Activated T-helper 1 cell treated with anti-CD3 and anti-CD28 coated beads, Interleukin-12 subunit alpha, Interleukin-12 subunit beta, Interleukin-2, Interleukin-4 antibody, amounts not matched to agents 30 ng/mL and 10 ng/mL and 1 ng/mL, durations not matched to agents 14 hours and 24 hours and 36 hours (primary cell): ENCODE measurements around the gene ORC3. TPM values are rescaled to one million over a fixed set of nuclear protein-coding genes. Genes with fewer than 3 reads are reported as not detected.

Experiments
- DNase-seq: peaks from one replicate; pipeline ENCODE4 v3.0.0; 2021; ENCODE audit warnings: low spot score
- H3K27ac Mint-ChIP-seq: one replicate; pipeline ENCODE4 v1.8.0; 2021; ENCODE audit warnings: mild to moderate bottlenecking, mixed read lengths
- H3K27me3 Mint-ChIP-seq: one replicate; pipeline ENCODE4 v1.8.0; 2022; ENCODE audit warnings: mild to moderate bottlenecking, moderate library complexity, mixed read lengths; ENCODE audit not compliant: insufficient read depth
- H3K36me3 Mint-ChIP-seq: one replicate; pipeline ENCODE4 v1.8.0; 2021; ENCODE audit warnings: low read depth, mixed read lengths
- H3K4me1 Mint-ChIP-seq: one replicate; pipeline ENCODE4 v1.8.0; 2021; ENCODE audit warnings: low read depth, mixed read lengths
- H3K4me3 Mint-ChIP-seq: one replicate; pipeline ENCODE4 v1.8.0; 2021; ENCODE audit warnings: mild to moderate bottlenecking, moderate library complexity, mixed read lengths
- H3K9me3 Mint-ChIP-seq: one replicate; pipeline ENCODE4 v1.8.0; 2021; ENCODE audit warnings: mixed read lengths
- intact Hi-C: fragments of 100-400 bp; cut with micrococcal nuclease; formaldehyde crosslinking; loops from one replicate; pipeline ENCODE4 v1.15.1; 2024
- total RNA-seq: library from RNA; stranded (reverse); gene quantifications from 2 replicates; pipeline ENCODE4 v1.2.3, GENCODE V29; 2022

Gene ORC3
- total RNA-seq, 1 donor from 2014 or later: 34.7 TPM

GRCh38 chr6:87617405-87617804 lies 27.5 kb downstream of the ORC3 start:
- Mint-ChIP-seq H3K36me3 (peaks cover 31% of the 10 kb centered on the region), H3K9me3 (no peaks in the 10 kb centered on the region), H3K27me3 (no peaks in the 10 kb centered on the region), H3K4me1 (peaks cover 7% of the 10 kb centered on the region), H3K27ac (no peak overlapping the region), H3K4me3 (no peak overlapping the region)
- intact Hi-C loops: no loop called here
- no peak for DNase-seq

GRCh38 chr6:87618531-87618930 lies 28.6 kb downstream of the ORC3 start:
- no peaks in the 10 kb centered on the region for H3K27me3 Mint-ChIP-seq
- H3K36me3 Mint-ChIP-seq: peaks cover 30% of the 10 kb centered on the region
- H3K4me3 Mint-ChIP-seq: no peak overlapping the region
- H3K9me3 Mint-ChIP-seq: no peaks in the 10 kb centered on the region
- intact Hi-C loops: no loop called here
- peaks cover 17% of the 10 kb centered on the region for H3K4me1 Mint-ChIP-seq
- no peak overlapping the region for H3K27ac Mint-ChIP-seq
- no peak for DNase-seq

DNA sequence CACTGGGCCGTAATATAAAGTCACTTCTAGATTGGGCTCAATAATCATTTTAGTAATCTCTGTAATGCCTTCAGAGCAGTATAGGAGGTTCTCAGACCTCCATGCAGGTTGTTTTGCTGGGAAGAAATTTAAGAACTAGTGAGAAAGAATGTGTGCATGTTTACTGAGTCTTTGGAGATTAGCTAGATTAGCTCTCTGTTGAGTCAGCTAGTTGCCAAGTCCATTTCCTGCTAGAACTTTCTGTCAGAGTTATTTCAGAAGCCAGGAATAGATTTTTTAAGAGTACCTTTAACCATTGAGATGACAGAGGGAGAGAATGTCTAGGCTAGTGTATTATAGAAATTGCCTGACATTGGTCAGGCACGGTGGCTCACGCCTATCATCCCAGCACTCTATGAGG lies 33.3 kb downstream of the ORC3 start:
- Mint-ChIP-seq H3K4me1 (peaks cover 18% of the 10 kb centered on the region), H3K27me3 (no peaks in the 10 kb centered on the region), H3K27ac (no peak overlapping the region), H3K9me3 (no peaks in the 10 kb centered on the region), H3K4me3 (no peak overlapping the region), H3K36me3 (peaks cover 32% of the 10 kb centered on the region)
- no peak for DNase-seq
- intact Hi-C loops: no loop called here

DNA sequence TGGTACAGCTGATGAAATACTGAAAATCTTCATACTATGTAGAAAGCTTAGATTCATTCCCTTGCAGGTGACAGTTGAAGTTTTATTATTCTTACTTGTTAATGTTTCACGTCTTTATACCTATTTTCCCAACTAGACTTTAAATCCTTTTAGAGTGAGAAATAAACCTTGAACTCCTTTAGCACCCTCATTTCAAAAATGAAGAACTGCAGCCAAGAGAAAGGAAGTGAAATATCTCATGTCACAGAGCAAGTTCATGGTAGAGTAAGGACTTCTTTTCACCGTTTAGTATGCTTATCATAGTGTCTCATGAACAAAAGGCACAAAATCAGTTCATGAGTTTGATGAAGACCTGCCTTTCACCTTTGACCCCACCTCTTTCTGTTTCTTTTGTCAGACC lies 38.5 kb downstream of the ORC3 start:
- Mint-ChIP-seq H3K27me3 (no peaks in the 10 kb centered on the region), H3K4me1 (peaks cover 2% of the 10 kb centered on the region), H3K36me3 (peaks cover 40% of the 10 kb centered on the region), H3K27ac (no peak overlapping the region), H3K4me3 (no peak overlapping the region), H3K9me3 (no peaks in the 10 kb centered on the region)
- DNase-seq: no peak
- intact Hi-C loops: no loop called here

- H3K36me3 Mint-ChIP-seq: peaks cover 40% of the 10 kb centered on the region
- H3K4me3 Mint-ChIP-seq: no peak overlapping the region
- intact Hi-C loops: no loop called here
- no peaks in the 10 kb centered on the region for H3K27me3 Mint-ChIP-seq
- DNase-seq: no peak
- no peak overlapping the region for H3K27ac Mint-ChIP-seq
- H3K4me1 Mint-ChIP-seq: no peaks in the 10 kb centered on the region
- H3K9me3 Mint-ChIP-seq: no peaks in the 10 kb centered on the region
These were observed 38.9 kb downstream of the ORC3 start for GRCh38 chr6:87628881-87629280.

- Mint-ChIP-seq H3K4me3 (no peak overlapping the region), H3K4me1 (no peaks in the 10 kb centered on the region), H3K27ac (no peak overlapping the region), H3K27me3 (no peaks in the 10 kb centered on the region), H3K36me3 (peaks cover 33% of the 10 kb centered on the region), H3K9me3 (no peaks in the 10 kb centered on the region)
- no peak for DNase-seq
- intact Hi-C loops: no loop called here
These were observed 40.8 kb downstream of the ORC3 start for GRCh38 chr6:87630746-87631145.

- Mint-ChIP-seq H3K4me1 (no peaks in the 10 kb centered on the region), H3K27me3 (no peaks in the 10 kb centered on the region), H3K4me3 (no peak overlapping the region), H3K27ac (no peak overlapping the region), H3K9me3 (no peaks in the 10 kb centered on the region), H3K36me3 (peaks cover 42% of the 10 kb centered on the region)
- DNase-seq: no peak
- intact Hi-C loops: no loop called here
These were observed 43.9 kb downstream of the ORC3 start for GRCh38 chr6:87633851-87634250.

DNA sequence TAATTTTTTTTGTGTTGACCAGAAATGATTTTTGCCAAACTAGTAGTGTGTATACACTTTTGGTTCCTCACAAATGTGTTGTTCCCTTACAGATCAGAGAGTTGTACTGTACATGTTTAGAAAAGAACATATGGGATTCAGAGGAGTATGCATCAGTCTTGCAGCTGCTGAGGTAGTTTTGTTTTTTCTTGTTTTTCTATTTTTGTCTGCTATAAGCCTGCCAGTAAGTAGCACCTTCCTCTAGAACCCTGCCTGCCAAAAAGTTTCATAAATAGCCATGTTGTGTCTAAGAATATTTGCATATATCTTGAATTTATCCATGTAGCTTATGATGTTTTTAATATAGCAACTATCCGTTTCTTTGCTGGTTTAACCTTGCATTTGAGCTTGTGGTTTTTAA lies 46.4 kb downstream of the ORC3 start:
- H3K4me1 Mint-ChIP-seq: peaks cover 8% of the 10 kb centered on the region
- no peak for DNase-seq
- no peaks in the 10 kb centered on the region for H3K27me3 Mint-ChIP-seq
- H3K9me3 Mint-ChIP-seq: no peaks in the 10 kb centered on the region
- no peak overlapping the region for H3K4me3 Mint-ChIP-seq
- H3K36me3 Mint-ChIP-seq: peaks cover 36% of the 10 kb centered on the region
- intact Hi-C loops: no loop called here
- no peak overlapping the region for H3K27ac Mint-ChIP-seq

GRCh38 chr6:87637106-87637505 lies 47.2 kb downstream of the ORC3 start:
- no peak overlapping the region for H3K4me3 Mint-ChIP-seq

GRCh38 chr6:87639373-87639772 lies 49.4 kb downstream of the ORC3 start:
- Mint-ChIP-seq H3K36me3 (peaks cover 26% of the 10 kb centered on the region), H3K4me3 (no peak overlapping the region), H3K27ac (no peak overlapping the region), H3K9me3 (no peaks in the 10 kb centered on the region), H3K4me1 (peaks cover 9% of the 10 kb centered on the region), H3K27me3 (no peaks in the 10 kb centered on the region)
- DNase-seq: no peak
- intact Hi-C loops: no loop called here

More at GRCh38 chr6:87637106-87637505, 47.2 kb downstream of the ORC3 start:
- no peak overlapping the region for H3K27ac Mint-ChIP-seq
- peaks cover 9% of the 10 kb centered on the region for H3K4me1 Mint-ChIP-seq
- no peaks in the 10 kb centered on the region for H3K9me3 Mint-ChIP-seq
- intact Hi-C loops: no loop called here
- H3K36me3 Mint-ChIP-seq: peaks cover 37% of the 10 kb centered on the region
- no peak for DNase-seq
- no peaks in the 10 kb centered on the region for H3K27me3 Mint-ChIP-seq

- Mint-ChIP-seq H3K9me3 (no peaks in the 10 kb centered on the region), H3K27ac (no peak overlapping the region), H3K4me3 (no peak overlapping the region), H3K4me1 (peaks cover 19% of the 10 kb centered on the region), H3K36me3 (peaks cover 22% of the 10 kb centered on the region), H3K27me3 (no peaks in the 10 kb centered on the region)
- intact Hi-C loops: loop anchor here (2.0 kb wide), 1 partner anchor 14 kb away; no protein-coding TSS in a partner anchor
- DNase-seq: no peak
These were observed 51.2 kb downstream of the ORC3 start for GRCh38 chr6:87641065-87641692.

GRCh38 chr6:87645080-87645479 lies 55.1 kb downstream of the ORC3 start:
- peak overlapping the region; percentile 85 for H3K27ac Mint-ChIP-seq
- H3K4me1 Mint-ChIP-seq: peaks cover 25% of the 10 kb centered on the region
- H3K9me3 Mint-ChIP-seq: no peaks in the 10 kb centered on the region
- H3K27me3 Mint-ChIP-seq: no peaks in the 10 kb centered on the region
- peak overlapping the region; percentile 59 for H3K4me3 Mint-ChIP-seq
- intact Hi-C loops: loop anchor here (1.0 kb wide), 1 partner anchor 57 kb away; the partner anchor contains the start of gene AKIRIN2
- H3K36me3 Mint-ChIP-seq: peaks cover 7% of the 10 kb centered on the region
- DNase-seq: peak; percentile 1

DNA sequence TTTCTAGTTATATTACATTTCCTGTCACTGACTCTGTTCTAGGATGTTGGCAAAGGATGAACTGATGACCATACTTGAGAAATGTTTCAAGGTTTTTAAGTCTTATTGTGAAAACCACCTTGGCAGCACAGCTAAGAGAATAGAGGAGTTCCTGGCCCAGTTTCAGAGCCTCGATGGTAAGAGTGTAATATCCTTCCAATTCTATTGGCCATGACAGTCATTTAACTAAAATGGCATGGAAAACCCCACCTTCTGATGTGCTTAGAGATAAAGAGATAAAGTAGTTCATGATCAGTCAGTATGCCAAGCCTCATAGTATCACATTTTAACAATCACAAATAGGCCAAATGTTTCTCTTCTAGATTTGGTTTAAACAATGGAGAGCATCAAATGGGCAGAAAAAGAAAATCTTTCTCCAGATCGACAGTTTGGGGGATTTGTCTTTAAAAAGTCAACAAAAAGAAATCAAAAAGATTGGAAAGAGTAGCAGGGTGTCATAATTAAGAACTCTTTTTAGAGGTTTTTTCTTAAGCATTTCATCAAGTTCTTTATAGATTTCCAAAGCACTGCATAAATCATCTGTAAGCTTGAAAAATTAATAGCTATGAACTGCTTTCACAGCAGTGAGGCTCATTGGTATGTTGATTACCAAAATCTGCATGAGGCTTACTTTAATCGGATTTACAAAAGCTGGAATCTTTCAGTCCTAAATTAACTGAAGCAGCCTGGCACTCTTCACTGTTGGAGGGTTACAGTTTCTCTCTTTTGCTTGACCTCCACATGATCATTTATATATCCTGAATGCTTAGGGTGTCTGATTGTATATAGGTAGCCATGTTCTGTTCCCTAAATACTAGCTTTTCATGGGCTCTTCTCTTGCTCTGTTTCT lies 63.4 kb downstream of the ORC3 start:
- Mint-ChIP-seq H3K4me3 (peak overlapping the region; percentile 53), H3K4me1 (peaks cover 38% of the 10 kb centered on the region), H3K27ac (peak overlapping the region; percentile 87), H3K36me3 (peaks cover 30% of the 10 kb centered on the region), H3K27me3 (no peaks in the 10 kb centered on the region), H3K9me3 (no peaks in the 10 kb centered on the region)
- DNase-seq: no peak
- intact Hi-C loops: loop anchor here (1.0 to 5.0 kb wide), 4 partner anchors 29 to 498 kb away; partner anchors contain the start of genes AKIRIN2, ORC3 and ZNF292
